ENCODE measurements around the gene ZNF428.

DNA sequence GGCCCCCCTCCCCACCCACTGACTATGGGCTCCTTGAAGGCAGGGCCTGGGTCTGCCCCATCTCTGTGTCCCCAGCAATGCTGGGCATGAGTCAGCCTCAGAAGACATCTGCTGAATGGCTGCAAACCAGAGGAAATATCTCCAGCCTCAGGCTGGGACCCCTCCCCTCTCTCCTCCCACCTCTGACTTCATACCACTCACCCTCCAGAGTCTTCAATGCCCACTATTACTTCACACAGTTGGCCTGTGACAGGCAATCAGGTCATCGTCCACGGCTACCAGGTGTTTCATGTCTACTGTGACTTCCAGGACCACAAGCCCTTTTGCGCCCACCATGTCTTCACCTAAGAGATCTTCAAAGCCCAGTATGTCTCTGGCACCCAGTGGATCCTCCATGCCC lies 7.6 kb downstream of the ZNF428 start, which contains the start of gene SRRM5:
- TF ChIP-seq, protein P1, sequence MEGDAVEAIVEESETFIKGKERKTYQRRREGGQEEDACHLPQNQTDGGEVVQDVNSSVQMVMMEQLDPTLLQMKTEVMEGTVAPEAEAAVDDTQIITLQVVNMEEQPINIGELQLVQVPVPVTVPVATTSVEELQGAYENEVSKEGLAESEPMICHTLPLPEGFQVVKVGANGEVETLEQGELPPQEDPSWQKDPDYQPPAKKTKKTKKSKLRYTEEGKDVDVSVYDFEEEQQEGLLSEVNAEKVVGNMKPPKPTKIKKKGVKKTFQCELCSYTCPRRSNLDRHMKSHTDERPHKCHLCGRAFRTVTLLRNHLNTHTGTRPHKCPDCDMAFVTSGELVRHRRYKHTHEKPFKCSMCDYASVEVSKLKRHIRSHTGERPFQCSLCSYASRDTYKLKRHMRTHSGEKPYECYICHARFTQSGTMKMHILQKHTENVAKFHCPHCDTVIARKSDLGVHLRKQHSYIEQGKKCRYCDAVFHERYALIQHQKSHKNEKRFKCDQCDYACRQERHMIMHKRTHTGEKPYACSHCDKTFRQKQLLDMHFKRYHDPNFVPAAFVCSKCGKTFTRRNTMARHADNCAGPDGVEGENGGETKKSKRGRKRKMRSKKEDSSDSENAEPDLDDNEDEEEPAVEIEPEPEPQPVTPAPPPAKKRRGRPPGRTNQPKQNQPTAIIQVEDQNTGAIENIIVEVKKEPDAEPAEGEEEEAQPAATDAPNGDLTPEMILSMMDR (conservative IDR thresholded peaks at IDR 0.05; ENCODE audit: low read length): no peak
- TF ChIP-seq EZH2phosphoT487 (IDR thresholded peaks at IDR 0.05; ENCODE audit: borderline replicate concordance, low read depth, low read length): no peak
